HG02943 (cell line): ENCODE measurements around the gene GIT1.

Source experiments
- ATAC-seq: cut with Tn5 transposase; IDR thresholded peaks from one replicate; pipeline ENCODE4 v1.9.1; 2021; ENCODE audit warnings: mild to moderate bottlenecking, low read depth, moderate library complexity; ENCODE audit not compliant: unreplicated experiment

GIT1 gene

DNA sequence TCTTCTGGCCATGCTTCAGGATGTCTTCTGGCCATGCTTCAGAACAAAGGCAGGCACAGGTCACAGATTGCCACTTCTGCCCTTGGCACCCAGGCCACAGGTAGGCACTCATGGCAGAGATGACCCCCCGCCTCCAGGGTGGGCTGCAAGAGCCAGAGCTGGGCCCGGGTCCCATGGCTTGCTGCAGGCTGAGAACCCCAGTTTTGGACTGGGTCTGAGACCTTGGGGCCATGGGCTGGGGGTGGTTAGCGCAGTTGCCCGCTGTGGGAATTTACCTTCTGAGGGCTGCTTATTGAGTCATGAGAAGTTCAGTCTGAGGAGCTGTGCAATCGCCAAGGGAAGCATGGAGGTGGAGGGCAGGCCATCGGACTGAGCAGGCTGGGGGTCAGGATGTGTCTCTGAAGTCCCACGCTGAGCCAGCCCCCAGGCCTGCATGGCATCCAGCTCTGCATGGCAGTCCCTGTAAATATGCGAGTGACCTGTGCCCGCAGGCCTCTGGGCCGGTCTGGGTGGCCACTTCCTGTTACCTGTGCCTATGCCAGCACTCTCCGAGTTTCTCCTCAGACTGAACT is 5.2 kb upstream of the GIT1 start:
- ATAC-seq, result no peak

DNA sequence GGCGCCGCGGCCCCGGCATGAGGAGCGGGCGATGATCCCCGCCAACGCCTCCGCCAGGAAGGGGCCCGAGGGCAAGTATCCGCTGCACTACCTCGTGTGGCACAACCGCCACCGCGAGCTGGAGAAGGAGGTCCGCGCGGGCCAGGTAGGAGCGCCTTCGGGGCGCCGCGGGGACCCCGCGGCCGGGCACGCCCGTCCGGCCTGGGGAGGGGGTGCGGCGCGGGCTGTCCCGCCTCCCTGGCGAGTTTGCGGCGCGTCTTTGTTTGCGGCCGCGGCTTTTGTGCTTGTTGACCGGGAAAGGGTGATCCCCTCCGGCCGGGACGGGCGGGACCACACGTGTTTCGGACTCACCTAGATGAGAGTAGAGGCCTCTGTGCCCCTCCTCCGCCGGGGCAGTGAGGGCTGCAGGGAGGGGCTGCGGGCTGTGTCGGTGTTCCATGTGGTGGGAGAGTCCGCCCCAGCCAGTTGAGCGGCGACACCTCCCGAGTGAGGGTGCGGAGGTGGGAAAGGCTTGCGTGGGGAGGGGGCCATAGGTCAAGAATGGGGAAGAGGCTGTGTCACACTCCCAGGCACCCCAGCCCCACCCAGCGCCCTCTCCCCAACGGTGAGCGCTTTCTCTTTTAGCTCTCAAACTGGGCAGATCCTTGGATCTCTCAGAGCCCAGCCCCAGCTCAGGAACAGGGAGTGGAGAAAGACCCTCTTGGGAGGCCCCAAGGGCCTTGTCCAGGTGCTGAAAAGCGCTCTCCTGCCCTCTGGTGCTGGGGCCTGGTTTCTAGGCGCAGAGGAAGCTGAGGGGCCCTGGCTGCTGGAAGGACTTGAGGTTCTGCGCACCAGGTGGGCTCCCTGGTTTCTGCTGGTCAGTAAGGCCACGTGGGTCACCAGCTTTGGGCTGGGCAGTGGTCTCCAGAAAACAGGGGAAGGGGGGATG is 4.4 kb upstream of the GIT1 start:
- ATAC-seq, result no peak

DNA sequence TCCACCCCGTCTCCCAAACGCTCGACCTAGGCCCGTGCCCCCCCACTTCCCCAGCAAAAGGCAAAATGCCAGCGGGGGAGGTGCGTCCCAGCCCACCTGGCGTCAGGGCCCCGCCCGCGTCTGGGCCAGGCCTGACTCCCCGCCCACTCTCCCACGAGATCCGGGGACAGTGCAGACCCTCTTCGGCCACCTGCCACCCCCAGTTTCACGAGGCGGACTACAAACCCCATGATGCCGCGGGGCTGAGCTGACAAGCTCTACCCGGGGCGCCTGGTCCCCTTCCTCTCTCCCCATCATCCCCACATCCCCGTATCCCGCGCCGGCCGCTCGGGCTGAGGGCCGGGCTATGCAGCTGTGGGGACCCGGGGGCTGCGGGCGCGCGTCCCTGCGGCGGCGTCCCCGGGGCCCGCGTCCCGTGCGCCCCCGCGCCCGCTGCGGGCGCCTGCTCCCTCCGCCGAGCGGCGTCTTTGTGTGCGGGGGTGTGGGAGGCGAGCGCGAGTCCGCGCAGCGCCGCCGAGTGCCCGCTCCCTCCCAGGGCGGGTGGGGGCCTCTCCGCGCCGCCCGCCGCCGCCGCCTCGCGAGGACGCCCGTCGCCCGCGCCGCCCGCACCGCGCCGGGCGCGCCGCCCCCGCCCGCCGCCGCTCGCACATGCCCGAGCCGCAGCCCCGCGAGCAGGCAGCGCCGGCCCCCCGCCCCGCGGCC is 3.6 kb upstream of the GIT1 start, which contains the start of gene ANKRD13B:
TSS of gene ANKRD13B (plus strand) at position 283 of the 702 bp plus-strand sequence. CDS start 490 bp downstream, outside the sequence.
- no peak for ATAC-seq

DNA sequence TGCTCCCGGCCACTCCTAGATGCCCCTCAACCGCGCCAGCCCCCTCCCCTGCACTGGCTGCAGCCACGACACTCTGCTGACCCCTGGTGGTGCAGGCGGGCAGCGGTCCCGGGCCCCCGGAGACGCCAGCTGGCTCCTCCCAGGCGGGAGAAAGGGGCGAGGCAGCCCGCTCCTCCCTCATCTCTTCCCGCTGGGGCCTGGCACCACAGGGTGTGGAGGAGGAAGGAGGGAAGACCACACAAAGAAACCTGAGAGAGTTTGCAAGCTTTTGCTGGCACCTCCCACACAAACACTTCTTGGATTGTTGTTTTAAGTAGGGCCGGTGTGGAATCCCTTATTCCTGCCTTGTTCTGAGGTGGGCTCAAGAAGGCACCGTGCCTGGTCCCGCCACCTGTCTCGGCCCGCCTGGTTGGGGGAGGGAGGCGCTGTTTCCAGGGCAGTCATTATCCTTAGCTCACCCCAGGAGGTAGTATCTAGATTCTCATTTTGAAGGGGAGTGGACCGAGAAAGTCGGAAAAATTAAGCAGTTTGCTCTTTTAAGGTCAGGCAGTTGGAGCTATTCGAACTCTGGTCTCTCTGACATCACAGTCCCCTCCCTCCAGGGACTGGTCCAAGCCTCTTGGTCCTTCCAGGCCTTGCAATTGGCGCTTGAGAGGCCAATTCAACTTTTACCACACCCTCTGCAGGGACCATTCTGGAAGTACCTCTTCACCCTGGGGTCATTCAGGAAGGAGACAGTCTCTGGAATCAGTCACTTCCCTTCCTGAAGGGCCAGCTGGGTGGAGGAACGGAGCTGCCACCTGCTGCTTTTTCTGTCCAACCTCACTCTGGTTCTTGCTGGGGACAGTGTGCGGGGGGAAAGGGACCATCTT is 2.5 kb upstream of the GIT1 start:
- no peak for ATAC-seq

- no peak for ATAC-seq
These were observed 1.8 kb upstream of the GIT1 start for GRCh38 chr17:29591146-29591736.

GRCh38 chr17:29590411-29591145 is 1.1 kb upstream of the GIT1 start:
- no peak for ATAC-seq

- peak; percentile 20 for ATAC-seq
These were observed 661 bp downstream of the GIT1 start for GRCh38 chr17:29588562-29589411.

DNA sequence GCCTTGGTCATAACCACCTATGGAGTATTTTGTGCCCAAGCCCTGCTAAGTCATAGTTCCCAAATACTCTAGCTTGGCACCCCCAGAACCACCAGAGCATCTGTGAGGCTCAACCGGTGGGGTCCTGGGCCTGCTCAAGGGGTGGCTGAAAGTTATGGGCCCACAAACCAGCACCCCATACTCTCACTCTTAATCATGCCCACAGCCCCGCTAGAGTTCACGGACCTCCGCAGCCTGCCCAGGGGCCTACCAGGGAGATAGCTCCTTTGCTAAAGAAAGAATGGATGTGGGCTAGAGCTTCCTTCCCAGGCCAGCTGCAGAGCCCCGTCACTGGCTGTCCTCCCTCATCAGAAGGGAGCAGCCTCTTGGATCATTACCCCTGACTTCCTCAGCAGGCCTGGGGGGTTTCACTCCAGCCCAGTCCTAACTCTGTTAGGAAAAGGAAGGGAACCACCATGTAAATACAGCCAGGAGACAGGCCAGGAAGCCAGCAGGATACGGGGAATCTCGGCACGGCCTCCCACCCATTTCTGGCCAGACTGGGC is 1.4 kb downstream of the GIT1 start:
- no peak for ATAC-seq

DNA sequence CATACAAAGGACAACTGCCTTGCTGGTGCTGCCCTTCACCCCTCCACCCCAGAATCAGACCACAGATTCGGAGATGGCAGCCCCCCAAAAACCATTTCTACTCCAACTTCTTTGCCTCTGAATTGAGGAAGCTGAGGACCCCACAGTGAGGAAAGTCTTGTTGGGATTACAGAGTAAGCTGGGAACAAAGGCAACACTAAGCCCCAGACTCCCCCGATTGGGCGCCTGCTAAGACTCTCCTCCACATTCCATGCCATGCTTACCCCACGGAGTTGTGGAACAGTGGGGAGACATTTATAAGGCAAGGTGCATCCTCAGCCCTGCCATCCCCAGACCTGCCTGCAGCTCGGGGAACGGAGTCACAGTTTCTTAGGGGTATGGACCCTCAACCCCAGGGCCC is 1.9 kb downstream of the GIT1 start:
- ATAC-seq, result no peak

DNA sequence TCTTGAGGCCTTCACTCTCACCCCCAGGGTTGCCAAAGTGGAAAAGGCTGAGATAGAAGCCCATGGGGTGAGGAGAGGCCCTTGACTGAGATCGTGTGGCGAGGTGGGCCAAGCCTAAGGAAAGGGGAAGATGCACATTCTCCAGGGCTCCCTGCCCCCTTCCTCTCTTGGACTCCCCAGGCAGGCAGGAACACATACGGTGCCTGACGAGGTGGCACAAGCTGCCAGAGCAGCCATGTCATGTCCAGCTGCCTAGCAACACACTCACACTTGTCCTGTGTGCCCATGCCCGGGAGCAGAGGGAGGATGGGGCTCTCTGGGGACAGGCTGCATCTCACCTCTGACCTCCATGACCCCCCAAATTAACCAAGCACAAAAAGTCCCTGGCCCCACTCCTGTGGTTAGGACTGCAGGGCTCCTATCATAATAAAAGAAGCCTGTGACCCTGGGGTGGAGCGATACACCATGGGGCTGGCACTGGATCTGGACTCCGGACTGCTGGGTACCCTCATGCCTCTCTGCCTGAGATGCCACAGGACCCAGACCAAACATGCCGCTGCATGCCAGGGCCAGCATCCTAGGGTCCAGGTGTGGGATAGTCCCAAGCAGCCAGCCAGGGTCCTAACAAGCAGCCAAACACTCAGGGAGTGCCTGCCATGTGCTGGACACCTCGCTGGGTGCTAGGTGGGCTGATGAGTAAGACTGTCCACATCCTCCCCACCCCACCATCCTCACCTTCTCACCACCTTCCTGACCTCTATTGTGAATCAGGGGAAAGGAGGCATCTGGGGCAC is 2.6 kb downstream of the GIT1 start:
- ATAC-seq, result no peak

GRCh38 chr17:29585080-29585751 is 4.2 kb downstream of the GIT1 start:
- no peak for ATAC-seq

DNA sequence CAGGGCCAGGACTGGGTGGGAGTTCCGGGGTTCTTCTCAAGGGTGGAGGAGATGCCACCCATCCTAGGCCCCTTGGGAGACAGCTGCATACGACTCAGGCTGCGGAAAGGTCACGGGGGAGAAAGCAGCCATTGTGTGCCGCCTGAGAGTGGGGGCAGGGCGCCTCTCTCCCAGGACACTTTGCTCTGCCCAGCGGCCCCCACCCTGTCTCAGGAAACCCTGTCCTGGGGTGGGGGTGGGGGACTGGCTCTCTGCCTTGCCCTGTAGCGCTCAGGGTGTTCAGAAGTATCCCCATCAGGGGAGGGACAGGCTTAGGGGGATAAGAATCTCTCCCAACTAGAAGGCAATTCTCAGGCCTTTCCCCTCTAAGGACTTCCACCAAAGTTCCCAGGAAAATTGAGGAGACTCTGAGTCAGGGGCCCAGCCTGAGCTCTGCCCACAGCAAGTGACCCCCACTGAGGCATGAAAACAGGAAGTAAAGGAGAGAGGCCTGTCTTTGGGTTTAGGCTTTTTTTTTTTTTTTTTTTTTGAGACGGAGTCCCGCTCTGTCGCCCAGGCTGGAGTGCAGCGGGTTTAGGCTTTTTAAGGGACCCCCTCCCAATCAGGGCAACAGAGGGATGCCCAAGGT is 4.9 kb downstream of the GIT1 start:
- no peak for ATAC-seq

DNA sequence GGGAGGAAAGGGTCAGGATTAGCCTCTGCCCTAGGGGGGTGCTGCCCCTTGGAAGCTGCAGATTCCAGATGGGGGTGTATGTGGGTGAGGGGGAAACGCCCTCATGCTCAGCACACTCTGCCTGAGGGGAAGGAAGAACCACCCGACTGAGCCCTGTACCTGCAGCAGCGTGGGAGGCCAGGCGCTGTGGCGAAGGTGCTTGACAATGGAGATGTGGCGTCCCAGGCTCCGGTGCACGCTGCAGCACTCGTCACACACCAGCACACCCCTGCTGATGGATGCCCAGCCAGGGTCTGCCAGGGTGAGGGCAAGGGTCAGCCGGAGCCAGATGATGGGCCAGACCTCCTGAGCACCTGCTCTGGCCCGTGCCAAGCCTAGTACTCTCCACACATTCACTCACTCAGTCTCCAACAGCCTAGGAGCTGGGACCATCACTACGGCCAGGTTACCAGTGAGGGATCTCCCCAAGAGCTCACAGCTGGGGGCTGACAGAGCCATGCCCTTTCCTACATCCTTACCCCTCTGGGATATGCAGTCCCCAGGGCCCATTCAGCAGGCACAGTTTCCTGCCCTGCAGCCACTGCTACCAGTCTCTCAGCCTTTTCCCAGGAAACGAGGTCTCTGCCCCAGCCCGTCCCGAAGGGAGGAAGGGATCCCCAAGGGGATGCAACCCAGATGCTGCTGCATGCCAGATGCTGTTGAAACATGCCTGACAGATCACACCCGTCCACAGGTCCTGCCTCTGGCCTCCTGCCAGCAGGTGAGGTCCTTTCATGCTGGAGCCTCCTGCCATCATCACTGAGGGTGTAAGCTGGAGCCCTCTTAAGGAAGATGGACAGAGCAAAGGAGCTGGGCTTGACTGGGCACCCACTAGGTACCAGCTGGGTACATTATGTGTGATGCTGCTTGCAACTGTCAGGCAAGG is 5.9 kb downstream of the GIT1 start:
- no peak for ATAC-seq

DNA sequence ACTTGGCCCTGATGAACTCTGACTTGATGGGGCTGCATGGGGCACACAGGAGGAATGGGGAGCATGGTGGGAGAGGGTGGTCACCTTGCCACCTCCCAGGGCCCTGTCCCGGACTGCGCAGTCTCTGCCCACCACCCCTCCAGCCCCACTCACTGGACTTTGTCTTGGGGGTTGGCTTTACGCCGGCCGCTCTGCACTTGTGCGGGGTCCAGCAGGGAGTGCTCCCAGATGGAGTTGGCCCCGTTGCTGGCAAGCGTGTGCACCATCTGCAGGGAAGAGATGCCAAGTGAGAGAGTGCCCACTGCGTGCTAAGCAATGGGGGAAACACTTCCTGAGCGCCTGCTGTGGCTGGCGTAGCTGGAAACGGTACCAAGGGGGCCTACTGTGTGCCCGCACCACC is 6.7 kb downstream of the GIT1 start:
- ATAC-seq, result no peak

GRCh38 chr17:29582254-29582765 is 7.1 kb downstream of the GIT1 start:
- no peak for ATAC-seq
